Measurements from ENCODE around the gene GPAT3.
A peak's percentile ranks its signal among the peaks of the same experiment; 100 is the strongest.
"Not testable (repeated sequence)": the region's sequence is repeated elsewhere in the genome, so short reads cannot be mapped to it uniquely, and the experiment has no call there.

The GPAT3 gene

GRCh38 chr4:83535520-83536361 is at the start of gene GPAT3:
GPAT3 (plus strand) TSS chr4:83536108; CDS start chr4:83536623, 515 bp downstream.
- peak; percentile 8 for DNase-seq

- DNase-seq = no peak
Observed at GRCh38 chr4:83486457-83487129, 49.3 kb upstream of the GPAT3 start.

GRCh38 chr4:83489711-83490326 is 46.1 kb upstream of the GPAT3 start:
- no peak for DNase-seq

GRCh38 chr4:83490876-83491450 is 44.9 kb upstream of the GPAT3 start:
- no peak for DNase-seq

- not testable (repeated sequence) for DNase-seq
Observed at GRCh38 chr4:83496085-83496917, 39.6 kb upstream of the GPAT3 start.

GRCh38 chr4:83498187-83498586 is 37.7 kb upstream of the GPAT3 start:
- DNase-seq = no peak

GRCh38 chr4:83501671-83502070 is 34.2 kb upstream of the GPAT3 start:
- not testable (repeated sequence) for DNase-seq

GRCh38 chr4:83503974-83504373 is 31.9 kb upstream of the GPAT3 start:
- no peak for DNase-seq

GRCh38 chr4:83504503-83504902 is 31.4 kb upstream of the GPAT3 start:
- no peak for DNase-seq

- DNase-seq = no peak
Observed at GRCh38 chr4:83504996-83505395, 30.9 kb upstream of the GPAT3 start.

- DNase-seq = not testable (repeated sequence)
Observed at GRCh38 chr4:83509156-83509585, 26.7 kb upstream of the GPAT3 start.

- DNase-seq = no peak
Observed at GRCh38 chr4:83510442-83510841, 25.5 kb upstream of the GPAT3 start.

GRCh38 chr4:83516042-83516772 is 19.7 kb upstream of the GPAT3 start:
- DNase-seq = no peak

GRCh38 chr4:83522239-83522638 is 13.7 kb upstream of the GPAT3 start:
- DNase-seq = no peak

- no peak for DNase-seq
Observed at GRCh38 chr4:83527671-83528070, 8.2 kb upstream of the GPAT3 start.

GRCh38 chr4:83536362-83537272 is 709 bp downstream of the GPAT3 start:
- DNase-seq = no peak

GRCh38 chr4:83542225-83542624 is 6.3 kb downstream of the GPAT3 start:
- no peak for DNase-seq

GRCh38 chr4:83546786-83547185 is 10.9 kb downstream of the GPAT3 start:
- no peak for DNase-seq

- DNase-seq = peak; percentile 80
Observed at GRCh38 chr4:83548151-83548905, 12.4 kb downstream of the GPAT3 start.

GRCh38 chr4:83552083-83552482 is 16.2 kb downstream of the GPAT3 start:
- DNase-seq = no peak

Data from NCI-H2107 (cell line).